HepG2 (cell line): ENCODE measurements around the gene OPRL1. TPM values are rescaled to one million over a fixed set of nuclear protein-coding genes. Genes with fewer than 3 reads are reported as not detected.

Experiments used
- FOXJ3 ChIP-seq: sonication (generic); formaldehyde crosslinking; IDR thresholded peaks from 2 replicates; pipeline ENCODE4 v1.4.0; 2020; ENCODE audit warnings: missing genetic modification reagents, mild to moderate bottlenecking, borderline replicate concordance
- HDAC1 ChIP-seq: sonication (generic); formaldehyde crosslinking; IDR thresholded peaks from 2 replicates; pipeline ENCODE4 v1.5.1; 2020; ENCODE audit warnings: mild to moderate bottlenecking, missing genetic modification reagents
- HMGXB3 ChIP-seq: sonication (generic); formaldehyde crosslinking; IDR thresholded peaks from 2 replicates; pipeline ENCODE4 v1.4.0; 2020; ENCODE audit warnings: missing genetic modification reagents, borderline replicate concordance
- HOXA7 ChIP-seq: sonication (generic); formaldehyde crosslinking; IDR thresholded peaks from 2 replicates; pipeline ENCODE4 v1.8.1; 2022; ENCODE audit warnings: mild to moderate bottlenecking, missing genetic modification reagents, moderate library complexity
- KDM1A ChIP-seq: IDR thresholded peaks from 2 replicates; pipeline ENCODE4 v1.6.1; 2016; ENCODE audit warnings: missing compliant biosample characterization
- PBX3 ChIP-seq: sonication (generic); formaldehyde crosslinking; IDR thresholded peaks from 2 replicates; pipeline ENCODE4 v1.8.1; 2023; ENCODE audit warnings: missing genetic modification reagents, inconsistent platforms, borderline replicate concordance
- PCBP2 ChIP-seq: fragments of 200-400 bp; formaldehyde crosslinking; optimal IDR thresholded peaks from 2 replicates; pipeline ENCODE3; 2018; ENCODE audit warnings: low read length, low read depth; ENCODE audit not compliant: poor library complexity, severe bottlenecking
- PHF8 ChIP-seq: sonication (generic); formaldehyde crosslinking; IDR thresholded peaks from 2 replicates; pipeline ENCODE4 v1.5.0; 2020; ENCODE audit warnings: missing genetic modification reagents
- RBM39 ChIP-seq: fragments of 200-400 bp; formaldehyde crosslinking; IDR thresholded peaks from one replicate; pipeline ENCODE4 v1.6.1; 2018; ENCODE audit warnings: antibody characterized with exemption, mild to moderate bottlenecking, low read depth, low read length; ENCODE audit not compliant: poor library complexity, severe bottlenecking
- SP140L ChIP-seq: sonication (generic); formaldehyde crosslinking; IDR thresholded peaks from 2 replicates; pipeline ENCODE4 v1.4.0; 2020; ENCODE audit warnings: missing genetic modification reagents, borderline replicate concordance
- TOE1 ChIP-seq: sonication (generic); formaldehyde crosslinking; IDR thresholded peaks from 2 replicates; pipeline ENCODE4 v1.4.0; 2020; ENCODE audit warnings: mild to moderate bottlenecking, missing genetic modification reagents
- ZBTB21 ChIP-seq: sonication (generic); formaldehyde crosslinking; IDR thresholded peaks from 2 replicates; pipeline ENCODE4 v1.4.0; 2020; ENCODE audit warnings: missing genetic modification reagents
- ZNF18 ChIP-seq: sonication (generic); formaldehyde crosslinking; IDR thresholded peaks from 2 replicates; pipeline ENCODE4 v1.8.0; 2022; ENCODE audit warnings: mild to moderate bottlenecking, missing genetic modification reagents; ENCODE audit not compliant: insufficient replicate concordance
- ZNF530 ChIP-seq: sonication (generic); formaldehyde crosslinking; IDR thresholded peaks from 2 replicates; pipeline ENCODE4 v1.5.0; 2020; ENCODE audit warnings: low read depth, mild to moderate bottlenecking, missing genetic modification reagents
- ZNF703 ChIP-seq: sonication (generic); formaldehyde crosslinking; IDR thresholded peaks from 2 replicates; pipeline ENCODE4 v1.5.1; 2020; ENCODE audit warnings: missing genetic modification reagents, mild to moderate bottlenecking, moderate library complexity, borderline replicate concordance
- ZNF770 ChIP-seq: sonication (generic); formaldehyde crosslinking; IDR thresholded peaks from 2 replicates; pipeline ENCODE4 v1.5.0; 2020; ENCODE audit warnings: mild to moderate bottlenecking, missing genetic modification reagents
- polyA plus RNA-seq, 8 experiments: library from polyadenylated mRNA; depleted of rRNA in 3 of 8; stranded (reverse) in 7 of 8; unstranded in 1 of 8; fragments of >200 nt; fragmentation: Illumina TruSeq in 4 of 8; extraction: Trizol in 4 of 8; gene quantifications; 2 replicates each; pipeline versions ENCODE4 v1.2.1 to v1.2.3, GENCODE V29; 2011 to 2016; ENCODE audit warnings: low read depth in 4 of 8, missing spikeins in 1 of 8, mixed read lengths in 1 of 8; ENCODE audit not compliant: insufficient read depth in 1 of 8
- total RNA-seq, 5 experiments: library from RNA; depleted of rRNA; stranded (reverse); fragments of >200 nt; fragmentation: Illumina TruSeq; extraction: Trizol; gene quantifications; 2 replicates each; pipeline ENCODE4 v1.2.3, GENCODE V29; 2016; ENCODE audit warnings: low read depth in 1 of 5

OPRL1 gene
- total and polyA plus RNA-seq, 2 of the 13 experiments (the other 11 are each of a cell fraction or from before 2014, with no cell fraction given) = 0.35 to 0.71 TPM

GRCh38 chr20:64041040-64041780, 38.7 kb upstream of the OPRL1 start (continued):
- TF ChIP-seq HDAC1 (CRISPR knock-in tag) (peak; percentile 76), PHF8 (CRISPR knock-in tag) (peak; percentile 46), TOE1 (peak; percentile 69; the same call in 1 of the 2 replicates), ZNF770 (CRISPR knock-in tag) (no peak), PCBP2 (no peak), HOXA7 (CRISPR knock-in tag) (no peak), FOXJ3 (CRISPR knock-in tag) (no peak), ZNF530 (CRISPR knock-in tag) (no peak), ZNF18 (CRISPR knock-in tag) (no peak), KDM1A (CRISPR knock-in tag) (no peak), ZBTB21 (CRISPR knock-in tag) (peak; percentile 48; the same call in 1 of the 2 replicates), PBX3 (CRISPR knock-in tag) (peak; percentile 85; the same call in 1 of the 2 replicates), ZNF703 (CRISPR knock-in tag) (no peak), SP140L (CRISPR knock-in tag) (no peak; the same call in 1 of the 2 replicates), RBM39 (no peak), HMGXB3 (CRISPR knock-in tag) (no peak)
